Measurements from ENCODE around the gene ABCG4.

DNA sequence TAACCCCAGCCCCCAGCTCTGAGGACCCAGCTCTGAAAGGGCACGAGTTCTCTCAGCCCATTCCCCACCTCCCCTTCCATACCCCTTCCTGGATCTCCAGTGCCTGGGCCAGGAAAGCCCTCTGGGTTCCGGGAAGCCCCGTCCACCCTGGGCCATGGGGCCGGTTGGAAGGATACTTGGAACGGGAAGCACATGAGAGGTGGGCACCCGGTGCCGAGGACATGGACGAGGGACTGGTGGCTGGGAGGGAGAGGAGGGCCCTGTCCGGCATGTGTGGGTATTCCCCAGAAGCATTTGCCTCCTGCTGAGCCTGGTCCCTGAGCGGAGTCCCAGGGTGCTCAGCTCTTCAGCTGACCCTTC lies 32.6 kb upstream of the ABCG4 start:
- TF ChIP-seq, protein P1, sequence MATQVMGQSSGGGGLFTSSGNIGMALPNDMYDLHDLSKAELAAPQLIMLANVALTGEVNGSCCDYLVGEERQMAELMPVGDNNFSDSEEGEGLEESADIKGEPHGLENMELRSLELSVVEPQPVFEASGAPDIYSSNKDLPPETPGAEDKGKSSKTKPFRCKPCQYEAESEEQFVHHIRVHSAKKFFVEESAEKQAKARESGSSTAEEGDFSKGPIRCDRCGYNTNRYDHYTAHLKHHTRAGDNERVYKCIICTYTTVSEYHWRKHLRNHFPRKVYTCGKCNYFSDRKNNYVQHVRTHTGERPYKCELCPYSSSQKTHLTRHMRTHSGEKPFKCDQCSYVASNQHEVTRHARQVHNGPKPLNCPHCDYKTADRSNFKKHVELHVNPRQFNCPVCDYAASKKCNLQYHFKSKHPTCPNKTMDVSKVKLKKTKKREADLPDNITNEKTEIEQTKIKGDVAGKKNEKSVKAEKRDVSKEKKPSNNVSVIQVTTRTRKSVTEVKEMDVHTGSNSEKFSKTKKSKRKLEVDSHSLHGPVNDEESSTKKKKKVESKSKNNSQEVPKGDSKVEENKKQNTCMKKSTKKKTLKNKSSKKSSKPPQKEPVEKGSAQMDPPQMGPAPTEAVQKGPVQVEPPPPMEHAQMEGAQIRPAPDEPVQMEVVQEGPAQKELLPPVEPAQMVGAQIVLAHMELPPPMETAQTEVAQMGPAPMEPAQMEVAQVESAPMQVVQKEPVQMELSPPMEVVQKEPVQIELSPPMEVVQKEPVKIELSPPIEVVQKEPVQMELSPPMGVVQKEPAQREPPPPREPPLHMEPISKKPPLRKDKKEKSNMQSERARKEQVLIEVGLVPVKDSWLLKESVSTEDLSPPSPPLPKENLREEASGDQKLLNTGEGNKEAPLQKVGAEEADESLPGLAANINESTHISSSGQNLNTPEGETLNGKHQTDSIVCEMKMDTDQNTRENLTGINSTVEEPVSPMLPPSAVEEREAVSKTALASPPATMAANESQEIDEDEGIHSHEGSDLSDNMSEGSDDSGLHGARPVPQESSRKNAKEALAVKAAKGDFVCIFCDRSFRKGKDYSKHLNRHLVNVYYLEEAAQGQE (IDR thresholded peaks at IDR 0.05; ENCODE audit: low read depth): no peak
- TF ChIP-seq EP300 (IDR thresholded peaks at IDR 0.05; ENCODE audit: borderline replicate concordance): no peak
- no peak for TF ChIP-seq TEAD4 (IDR thresholded peaks at IDR 0.05)
- TF ChIP-seq YY1 (IDR thresholded peaks at IDR 0.05; ENCODE audit: low read depth): no peak
- TF ChIP-seq FOXM1 (IDR thresholded peaks at IDR 0.05; ENCODE audit: borderline replicate concordance, low read depth): no peak
- no peak for TF ChIP-seq CREB1 (IDR thresholded peaks at IDR 0.05; ENCODE audit: low read depth)
- TF ChIP-seq TAF1 (IDR thresholded peaks at IDR 0.05; ENCODE audit: low read depth): no peak
